HCEC 1CT (cell line): Measurements from ENCODE around the gene ACKR3.

ENCODE experiments used
- DNase-seq: peaks from one replicate; pipeline ENCODE4 v3.0.0-alpha.2; 2017

The ACKR3 gene

DNA sequence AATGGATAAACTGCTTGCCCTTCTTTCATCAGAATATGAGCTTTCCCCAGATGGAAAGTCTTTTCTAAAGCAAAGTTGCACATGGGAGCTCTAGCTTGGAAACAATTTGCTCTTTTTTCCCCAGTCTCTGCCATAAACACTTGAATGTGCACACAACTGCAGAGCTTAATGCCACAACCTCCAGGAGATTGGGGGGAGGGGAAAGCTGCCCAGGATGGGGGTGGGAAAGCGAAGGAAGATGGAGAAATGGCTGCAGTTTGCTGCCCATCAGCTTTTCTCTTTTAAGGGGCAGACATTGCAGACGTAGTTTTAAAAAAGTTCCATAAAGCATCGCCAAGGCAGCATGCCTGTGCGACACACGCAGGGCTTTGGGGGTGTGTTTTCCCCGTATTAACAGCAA lies 1.5 kb downstream of the ACKR3 start:
- no peak for DNase-seq

DNA sequence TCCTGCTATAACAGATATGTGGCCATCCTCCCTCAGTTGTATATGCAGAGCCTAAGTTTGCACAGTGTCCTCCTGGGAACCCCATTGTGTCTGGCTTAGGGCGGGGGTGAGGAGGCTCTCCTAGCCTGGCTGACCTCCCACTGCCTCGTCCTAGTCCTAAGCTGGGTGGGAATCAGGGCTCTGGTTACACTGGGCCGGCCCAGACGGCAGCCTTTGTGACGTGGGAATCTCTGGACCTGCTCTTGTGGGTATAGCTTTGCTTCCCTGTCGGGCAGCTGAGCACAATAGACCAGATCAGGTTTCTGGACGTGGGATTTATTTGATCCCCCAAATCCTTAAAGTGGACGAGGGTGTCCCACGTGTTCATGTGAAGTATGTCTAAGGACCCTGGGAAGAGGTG lies 2.9 kb downstream of the ACKR3 start:
- DNase-seq, result no peak

DNA sequence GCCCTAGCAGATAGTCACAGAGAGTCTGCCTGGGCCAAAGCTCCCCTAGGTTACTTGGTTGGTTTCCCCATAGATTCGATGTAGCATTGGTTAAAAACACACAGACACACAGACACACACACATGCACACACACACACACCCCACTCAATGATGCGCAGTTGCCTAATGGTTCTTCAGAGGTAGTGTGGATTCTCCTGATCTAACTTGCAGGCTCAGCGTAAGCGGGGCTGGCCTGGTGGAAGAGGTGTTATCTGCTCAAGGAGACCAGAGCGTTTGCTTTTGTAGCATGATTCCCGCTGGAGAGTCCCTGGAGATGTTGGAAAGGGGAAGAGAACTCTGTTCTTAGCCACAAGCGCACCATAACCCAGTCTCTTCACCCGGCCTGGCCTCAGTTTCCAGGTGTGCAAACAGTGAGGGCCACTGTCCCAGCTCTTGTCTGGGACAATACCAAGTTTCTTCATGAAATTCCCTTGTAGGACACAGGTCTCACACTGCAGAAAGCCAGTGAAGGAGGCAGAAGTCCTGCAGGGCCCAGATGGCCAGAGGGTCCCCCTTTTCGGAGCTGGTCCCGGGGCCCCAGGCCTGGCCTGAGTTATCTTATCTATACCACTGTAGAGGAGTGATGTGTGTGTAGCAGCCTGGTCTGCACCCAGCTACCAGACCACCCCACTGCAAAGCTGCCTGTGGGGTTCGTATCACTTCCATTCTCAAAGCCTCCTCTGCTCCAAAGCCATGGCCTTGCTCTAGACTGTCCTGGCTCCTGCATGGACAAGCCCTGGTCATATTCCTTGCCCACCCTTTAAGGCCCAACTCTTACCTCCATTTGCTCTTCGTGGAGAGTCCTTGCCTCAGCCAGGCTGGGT lies 3.7 kb downstream of the ACKR3 start:
- no peak for DNase-seq

DNA sequence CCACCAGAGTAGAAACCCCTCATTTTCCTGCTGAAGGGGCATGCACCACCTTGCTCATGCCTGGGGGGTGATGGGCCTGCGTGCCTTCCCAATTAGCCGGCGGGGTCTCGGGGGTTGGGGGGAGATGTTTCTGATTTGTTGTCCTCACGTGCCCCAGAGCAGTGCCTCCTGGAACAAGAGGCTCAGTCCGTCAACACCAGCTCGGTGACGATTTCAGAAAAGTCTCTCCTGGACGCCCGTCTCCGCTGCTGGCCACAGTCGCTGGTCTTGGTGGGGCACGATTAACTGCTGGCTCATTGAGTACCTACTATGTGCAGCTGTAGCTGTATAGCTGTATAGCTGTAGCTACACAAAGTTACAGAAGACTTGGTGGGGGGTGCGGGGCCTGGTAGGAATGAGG lies 4.4 kb downstream of the ACKR3 start:
- no peak for DNase-seq

DNA sequence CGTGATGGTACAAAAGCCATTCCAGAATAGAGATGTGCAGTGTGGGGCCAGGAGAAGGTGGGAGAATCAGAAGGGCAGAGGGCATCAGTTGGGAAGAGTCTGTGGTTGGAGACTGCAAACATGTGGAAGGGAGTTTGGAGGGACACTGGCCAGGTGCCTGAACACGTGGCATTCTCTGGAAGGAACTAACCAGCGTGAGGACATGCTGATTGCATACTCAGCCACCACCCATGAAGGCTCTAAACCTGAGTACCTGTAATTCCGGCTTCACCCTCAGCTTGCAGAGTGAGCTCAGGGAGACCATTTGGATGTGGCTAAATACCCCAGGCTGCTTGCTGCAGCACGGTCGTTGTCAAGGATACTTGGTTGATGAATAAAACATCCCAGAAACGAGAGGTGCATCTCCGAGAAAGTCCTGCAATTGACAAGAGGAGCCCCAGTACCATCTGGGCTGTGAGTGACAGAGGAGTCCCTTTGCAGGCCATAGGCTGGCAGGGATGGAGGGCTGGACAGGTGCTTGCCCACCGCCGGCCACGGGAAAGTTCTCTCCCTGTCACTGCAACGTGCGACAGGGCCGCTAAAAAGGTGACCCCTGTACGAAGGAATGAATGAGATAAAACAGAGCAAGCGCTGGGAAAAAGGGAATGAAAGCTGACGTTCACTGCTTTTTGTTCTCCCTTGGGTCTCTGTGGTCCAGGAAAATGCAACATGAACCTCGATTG lies 5.0 kb downstream of the ACKR3 start:
- no peak for DNase-seq

DNA sequence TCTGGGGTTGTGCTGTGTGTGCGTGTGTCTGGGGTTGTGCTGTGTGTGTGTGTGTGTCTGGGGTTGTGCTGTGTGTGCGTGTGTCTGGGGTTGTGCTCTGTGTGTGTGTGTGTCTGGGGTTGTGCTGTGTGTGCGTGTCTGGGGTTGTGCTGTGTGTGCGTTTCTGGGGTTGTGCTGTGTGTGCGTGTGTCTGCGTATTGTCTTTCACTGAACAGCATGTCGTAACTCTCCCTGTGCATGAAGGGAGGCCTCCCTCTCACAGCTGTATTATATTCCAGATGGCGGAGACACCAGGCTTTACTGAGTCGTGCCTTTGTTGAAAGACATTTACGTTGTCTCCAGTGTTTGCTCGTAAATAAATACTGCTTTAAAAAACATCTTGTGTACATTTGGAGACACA lies 5.9 kb downstream of the ACKR3 start:
- no peak for DNase-seq

DNA sequence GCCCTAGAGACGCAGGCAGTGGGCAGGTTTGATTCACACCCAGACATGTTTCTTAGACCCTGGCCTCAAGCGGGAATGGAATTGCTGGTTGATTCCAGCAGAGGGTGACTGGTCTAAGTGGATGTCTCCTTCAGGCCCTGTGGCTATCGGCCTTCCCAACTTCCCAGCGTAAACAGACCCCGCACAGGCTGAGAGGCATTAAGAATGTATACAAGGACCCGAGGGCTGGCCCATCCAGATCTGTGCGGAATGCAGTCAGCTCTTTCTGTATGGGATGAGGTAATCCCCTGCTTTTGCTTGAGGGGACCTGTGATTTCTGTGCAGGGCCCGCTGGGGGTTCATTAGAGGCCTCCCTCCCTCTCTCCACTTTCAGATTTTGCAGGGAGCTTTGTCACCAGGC lies 6.5 kb downstream of the ACKR3 start:
- no peak for DNase-seq

DNA sequence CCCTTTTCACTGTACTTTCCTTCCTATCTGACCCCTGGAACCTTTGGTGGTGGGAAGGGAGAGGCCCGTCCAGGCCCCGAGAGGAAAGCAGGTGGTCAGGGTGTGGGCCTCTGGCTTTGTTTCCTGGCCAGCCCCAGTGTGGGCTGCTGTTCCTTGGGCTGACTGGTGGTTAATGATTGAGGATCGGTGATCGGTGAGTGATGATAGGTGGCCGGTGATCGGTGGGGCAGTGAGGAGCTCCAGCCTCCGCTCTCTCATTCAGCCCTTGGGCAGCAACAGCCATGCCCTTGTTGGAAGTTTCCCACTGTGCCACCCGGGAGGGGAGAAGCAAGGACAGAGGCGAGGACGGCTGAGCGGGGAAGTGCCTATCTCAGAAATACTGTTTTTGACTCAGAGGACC lies 7.3 kb downstream of the ACKR3 start:
- no peak for DNase-seq

DNA sequence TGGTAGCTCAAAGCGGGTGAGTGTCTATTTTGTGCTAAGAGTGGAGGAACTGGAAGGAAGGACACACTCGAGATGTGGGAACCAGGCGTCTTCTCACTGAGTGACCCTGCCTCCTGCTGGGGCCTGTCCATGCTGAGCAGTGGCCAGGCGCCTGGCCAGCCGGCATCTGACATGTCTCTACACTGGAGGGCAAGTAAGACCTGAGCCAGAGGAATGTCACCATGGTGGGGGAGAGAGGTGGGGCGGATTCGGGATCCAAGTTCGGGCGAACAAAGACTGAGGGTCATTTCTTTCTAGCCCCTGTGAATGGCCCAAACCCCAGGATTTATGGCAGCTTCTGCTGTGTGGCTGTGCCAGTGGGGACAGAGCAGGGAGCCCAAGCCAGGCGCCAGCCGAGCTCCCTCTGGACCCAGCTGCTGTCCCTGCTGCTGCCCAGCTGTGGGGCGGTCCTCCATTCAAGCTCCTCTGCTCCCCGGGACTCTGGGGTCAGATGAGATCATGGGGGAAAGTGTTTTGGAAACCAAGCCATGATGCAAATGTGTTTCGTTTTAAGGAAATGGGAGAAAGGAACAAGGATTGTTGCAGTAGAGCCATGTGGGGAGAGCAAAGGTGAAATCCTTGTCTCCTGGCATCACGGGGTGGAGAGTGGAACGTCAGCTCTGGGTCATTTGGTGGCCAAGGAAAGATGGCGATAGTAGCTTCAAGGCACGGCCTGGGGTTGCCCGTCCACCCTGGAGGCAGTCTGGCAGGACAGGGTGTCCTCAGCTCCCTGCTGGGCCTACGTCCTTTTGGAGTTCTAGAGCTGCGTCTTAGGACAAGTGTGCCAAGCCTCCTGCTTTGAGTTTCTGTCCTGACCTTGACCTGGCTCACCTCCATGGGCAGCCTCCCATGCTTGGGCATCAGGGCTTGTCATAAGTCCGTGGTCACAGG lies 8.1 kb downstream of the ACKR3 start:
- no peak for DNase-seq

DNA sequence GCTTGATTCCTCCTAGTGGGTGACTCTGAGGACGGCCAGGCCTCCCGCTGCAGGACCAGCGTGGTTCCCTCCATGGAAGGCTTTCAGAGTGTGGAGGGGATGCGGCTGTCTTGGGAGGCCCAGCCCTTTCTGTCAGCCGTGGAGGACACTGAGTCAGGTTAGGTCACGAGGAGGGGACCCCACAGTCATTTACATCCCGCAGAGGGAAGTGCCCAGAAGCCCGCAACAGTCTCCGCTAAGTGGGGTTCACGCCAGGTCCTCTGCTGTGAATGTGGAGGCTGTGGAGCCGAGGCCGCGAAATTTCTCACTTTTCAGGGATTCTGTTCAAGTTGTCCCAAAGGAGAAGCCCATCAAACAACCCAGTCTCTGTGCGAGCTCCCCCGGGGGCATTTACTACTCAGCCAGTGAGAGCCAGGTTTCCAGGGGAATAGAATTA lies 8.8 kb downstream of the ACKR3 start:
- DNase-seq, result no peak

DNA sequence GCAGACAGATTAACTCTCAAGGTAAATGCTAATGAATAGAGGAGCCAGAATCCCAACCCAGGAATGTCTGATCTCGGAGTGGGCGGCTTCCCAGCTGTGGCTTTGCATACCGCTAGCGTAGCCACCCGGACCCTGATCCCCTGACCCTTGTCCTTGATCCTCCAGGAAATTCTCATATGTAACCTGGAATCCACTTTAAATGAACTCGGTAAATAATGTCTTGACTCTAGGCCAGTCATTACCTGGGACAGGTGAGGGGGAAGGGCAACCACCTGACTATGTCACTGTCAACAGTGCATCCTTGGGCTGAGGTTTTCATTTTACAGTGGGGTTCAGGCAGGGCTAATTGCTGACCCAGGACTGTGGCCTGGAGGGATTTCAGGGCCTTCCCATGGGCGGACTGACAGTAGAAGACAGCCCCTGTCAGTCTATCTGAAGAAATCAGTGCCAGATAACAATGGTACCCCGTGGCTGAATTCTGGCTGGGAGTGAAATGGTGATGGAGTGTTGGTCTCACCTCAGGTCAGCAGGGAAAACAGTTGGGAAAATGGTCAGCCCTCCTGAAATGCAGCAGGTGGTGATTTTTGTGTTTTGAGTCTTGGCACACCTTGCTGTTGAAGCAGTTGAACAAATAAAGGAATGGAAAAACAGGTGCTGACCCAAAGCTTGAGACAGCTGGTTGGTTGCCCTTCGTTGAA lies 9.6 kb downstream of the ACKR3 start:
- no peak for DNase-seq

DNA sequence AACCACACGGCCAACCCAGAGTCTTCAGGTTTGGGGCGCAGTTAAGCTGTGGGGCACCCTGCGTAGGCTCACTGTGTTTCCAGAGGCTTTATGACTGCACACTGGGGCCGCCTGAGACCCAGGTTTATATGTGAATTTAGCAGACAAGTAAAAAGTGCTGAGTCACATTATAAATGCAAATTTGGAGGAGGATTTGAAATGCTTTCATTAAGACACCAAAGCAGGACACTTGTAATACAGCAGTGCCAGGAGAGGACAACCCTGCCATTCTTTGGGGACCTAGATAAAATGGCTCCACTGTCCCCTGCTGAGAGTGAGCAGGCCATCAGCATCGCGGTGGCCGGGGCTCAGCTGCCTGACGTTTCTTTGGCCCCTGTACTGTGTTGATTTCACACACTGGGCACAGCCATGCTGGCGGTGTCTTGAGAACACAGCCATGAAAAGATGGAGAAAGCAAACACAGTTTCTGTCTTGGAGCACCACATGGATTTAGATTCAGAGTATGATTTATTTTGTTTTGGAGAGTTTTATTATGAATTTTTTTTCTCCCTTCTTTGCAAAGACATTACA lies 10.2 kb downstream of the ACKR3 start:
- no peak for DNase-seq

DNA sequence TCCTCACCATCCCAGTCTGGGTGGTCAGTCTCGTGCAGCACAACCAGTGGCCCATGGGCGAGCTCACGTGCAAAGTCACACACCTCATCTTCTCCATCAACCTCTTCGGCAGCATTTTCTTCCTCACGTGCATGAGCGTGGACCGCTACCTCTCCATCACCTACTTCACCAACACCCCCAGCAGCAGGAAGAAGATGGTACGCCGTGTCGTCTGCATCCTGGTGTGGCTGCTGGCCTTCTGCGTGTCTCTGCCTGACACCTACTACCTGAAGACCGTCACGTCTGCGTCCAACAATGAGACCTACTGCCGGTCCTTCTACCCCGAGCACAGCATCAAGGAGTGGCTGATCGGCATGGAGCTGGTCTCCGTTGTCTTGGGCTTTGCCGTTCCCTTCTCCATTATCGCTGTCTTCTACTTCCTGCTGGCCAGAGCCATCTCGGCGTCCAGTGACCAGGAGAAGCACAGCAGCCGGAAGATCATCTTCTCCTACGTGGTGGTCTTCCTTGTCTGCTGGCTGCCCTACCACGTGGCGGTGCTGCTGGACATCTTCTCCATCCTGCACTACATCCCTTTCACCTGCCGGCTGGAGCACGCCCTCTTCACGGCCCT lies 11.2 kb downstream of the ACKR3 start:
- DNase-seq, result no peak

DNA sequence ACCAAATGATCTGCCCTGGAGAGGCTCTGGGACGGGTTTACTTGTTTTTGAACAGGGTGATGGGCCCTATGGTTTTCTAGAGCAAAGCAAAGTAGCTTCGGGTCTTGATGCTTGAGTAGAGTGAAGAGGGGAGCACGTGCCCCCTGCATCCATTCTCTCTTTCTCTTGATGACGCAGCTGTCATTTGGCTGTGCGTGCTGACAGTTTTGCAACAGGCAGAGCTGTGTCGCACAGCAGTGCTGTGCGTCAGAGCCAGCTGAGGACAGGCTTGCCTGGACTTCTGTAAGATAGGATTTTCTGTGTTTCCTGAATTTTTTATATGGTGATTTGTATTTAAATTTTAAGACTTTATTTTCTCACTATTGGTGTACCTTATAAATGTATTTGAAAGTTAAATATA lies 11.9 kb downstream of the ACKR3 start:
- no peak for DNase-seq

DNA sequence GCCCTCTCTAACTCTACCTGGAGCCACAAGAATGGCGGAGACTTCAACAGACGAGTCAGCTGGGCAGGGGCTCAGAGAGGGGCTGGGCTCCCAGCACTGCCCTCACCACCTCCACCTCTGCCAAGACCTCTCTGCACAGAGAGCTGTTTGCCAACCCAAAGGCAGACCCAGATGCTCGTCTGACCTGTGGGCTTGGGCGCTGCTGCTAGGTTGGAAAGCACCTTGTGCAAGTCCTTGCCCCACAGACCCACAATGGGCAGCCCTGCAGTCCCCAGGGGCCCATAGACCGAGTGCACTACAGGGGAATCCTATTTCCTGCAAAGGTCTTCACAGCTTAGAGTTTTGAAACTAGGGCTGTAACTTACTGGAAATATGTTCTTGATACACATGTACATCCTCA lies 13.3 kb downstream of the ACKR3 start:
- no peak for DNase-seq

DNA sequence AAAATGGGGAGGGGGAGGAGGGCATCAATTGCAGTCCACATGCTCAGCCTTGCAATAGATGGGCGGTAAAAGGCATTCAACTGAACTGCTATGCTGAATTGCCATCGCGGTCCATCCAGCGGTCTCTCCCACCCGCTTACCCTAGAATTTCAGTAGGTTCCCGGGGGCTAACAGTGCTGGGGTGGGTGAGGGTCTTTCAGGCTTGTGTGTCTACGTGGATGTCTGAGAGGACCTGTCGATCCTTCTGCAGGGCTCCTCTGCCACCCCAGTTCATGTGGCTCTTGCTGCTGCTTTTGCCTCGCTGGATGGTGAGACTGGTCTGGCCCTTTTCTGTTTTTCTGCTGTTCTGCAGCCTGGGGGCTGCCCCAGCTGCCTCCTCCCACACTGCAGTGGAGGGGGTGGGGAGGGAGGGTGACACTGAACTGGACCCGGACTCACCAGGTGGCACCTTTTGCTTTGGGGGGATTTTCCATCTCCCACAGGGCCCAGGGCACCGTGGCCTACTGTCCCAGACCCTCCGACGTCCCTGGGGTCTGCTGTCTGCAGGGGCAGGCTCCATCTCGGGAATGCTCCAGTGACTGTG lies 14.1 kb downstream of the ACKR3 start:
- no peak for DNase-seq

DNA sequence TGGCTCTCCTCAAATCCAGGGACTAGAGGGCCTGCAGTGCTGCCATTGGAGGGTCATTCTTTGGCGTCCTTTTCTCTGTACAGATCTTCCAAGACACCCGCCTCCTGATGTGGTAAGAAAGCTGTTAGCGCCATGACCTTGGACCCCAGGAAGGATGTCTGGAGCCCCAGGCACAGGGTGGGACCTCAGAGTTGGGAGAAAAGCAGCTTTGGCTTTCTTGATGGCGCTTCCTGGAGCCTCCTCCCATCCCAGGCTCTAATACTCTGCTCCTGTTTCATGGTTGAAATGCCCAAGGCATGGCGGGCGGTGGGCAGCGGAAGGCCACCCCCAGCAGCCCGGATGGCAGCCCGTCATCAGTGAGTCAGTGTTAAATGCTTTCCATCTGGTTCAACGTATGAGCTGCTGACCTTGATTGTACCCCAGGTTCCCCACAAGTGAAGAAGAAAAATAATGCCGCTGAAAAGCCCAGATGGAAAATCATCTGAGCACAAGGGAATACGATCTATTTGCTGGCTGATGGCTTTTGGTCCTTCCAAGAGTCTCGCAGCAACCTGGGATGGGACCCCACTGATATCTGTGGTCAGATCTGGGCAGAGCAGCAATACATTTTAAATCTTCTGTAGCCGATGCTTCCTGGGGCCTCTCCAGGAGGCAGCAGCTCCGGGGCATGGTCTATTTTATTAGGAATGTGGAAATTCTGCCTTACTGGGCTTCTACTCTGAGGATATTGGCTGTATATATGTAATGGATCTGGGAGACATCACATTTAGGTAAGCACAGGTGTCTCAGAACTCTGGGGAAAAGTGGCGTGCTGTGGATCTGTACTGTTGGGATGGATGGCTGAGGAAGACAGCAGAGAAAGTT lies 15.1 kb downstream of the ACKR3 start:
- DNase-seq, result no peak

DNA sequence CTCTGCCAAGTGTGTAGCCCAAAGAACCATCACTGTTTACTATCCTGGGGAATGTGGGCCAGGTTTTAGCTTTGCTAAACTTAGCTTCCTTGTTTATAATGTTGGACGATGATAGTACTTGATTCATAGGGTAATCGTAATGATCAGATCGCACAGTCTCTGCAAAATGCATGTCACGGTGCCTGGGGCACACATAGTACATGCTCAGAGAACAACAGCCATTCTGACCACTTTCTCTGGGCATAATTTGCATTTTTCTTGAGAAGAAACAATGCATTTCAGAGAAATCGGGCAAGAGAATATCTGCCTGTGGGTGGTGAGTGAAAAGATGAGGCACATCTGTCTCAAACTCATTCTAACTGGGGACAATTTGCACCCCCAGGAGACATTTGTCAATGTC lies 16.3 kb downstream of the ACKR3 start:
- DNase-seq, result no peak

DNA sequence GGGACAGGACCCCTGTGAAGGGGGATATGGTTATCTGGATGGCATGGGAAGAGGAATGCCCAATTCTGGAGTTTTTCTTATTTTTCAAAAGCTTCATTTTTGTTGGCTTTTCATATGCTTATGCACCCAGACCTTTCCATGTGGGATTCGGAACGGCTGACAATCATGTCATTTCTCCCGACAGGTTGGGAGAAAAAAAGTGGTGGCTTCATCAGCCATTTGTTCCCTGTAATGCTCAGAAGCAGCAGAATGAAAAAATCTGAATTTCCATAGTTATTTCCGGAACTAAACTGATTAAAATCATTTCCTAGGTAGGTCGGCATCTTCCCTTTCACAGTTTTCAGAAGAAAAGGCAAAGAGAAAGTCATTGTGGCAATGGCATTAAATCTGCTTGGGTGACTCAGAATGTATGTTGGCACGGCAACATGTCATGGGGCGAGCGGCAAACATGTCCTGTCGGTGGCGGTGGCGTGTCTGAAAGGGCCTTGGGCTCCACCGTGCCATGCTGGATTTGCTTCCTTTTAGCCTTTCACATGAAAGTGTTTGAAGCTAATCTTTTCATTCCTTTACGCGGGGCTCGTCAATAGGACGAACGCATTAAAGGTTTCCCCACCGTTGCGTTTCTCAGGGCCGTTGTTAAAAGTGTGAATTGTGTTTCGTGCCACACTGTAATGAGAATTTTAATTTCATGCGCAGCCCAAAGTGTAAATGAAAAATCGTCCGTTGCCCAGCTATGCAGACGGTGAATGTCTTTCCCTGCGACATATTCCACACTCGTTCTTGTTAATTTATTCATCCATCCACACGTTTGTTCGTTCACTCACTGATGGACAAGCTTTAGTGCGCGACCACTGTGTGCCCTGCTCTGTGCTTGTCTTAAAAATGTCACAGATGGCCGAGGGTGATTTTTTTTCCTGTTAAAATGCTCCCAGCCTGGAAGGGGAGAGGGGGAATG lies 18.5 kb downstream of the ACKR3 start:
- DNase-seq, result no peak
